GM13976 (cell line): ENCODE measurements around the gene PKD1L1.

Source experiments
- DNase-seq: peaks from one replicate; pipeline ENCODE4 v3.0.0; 2012; ENCODE audit warnings: low spot score
- in situ Hi-C: fragments of 300-500 bp; cut with MboI; formaldehyde crosslinking; loops from one replicate; pipeline ENCODE4 v1.12.0; 2022; ENCODE audit warnings: low sequenced_read_pairs, mixed read lengths, inconsistent platforms; ENCODE audit not compliant: unreplicated experiment
- TF ChIP-seq, protein P1 (sequence below): IDR thresholded peaks from 2 replicates; pipeline ENCODE4 v1.5.1; 2012; ENCODE audit warnings: borderline replicate concordance, mild to moderate bottlenecking; ENCODE audit not compliant: insufficient read depth; ENCODE audit errors: extremely low read depth, missing control alignments, control extremely low read depth

The PKD1L1 gene

DNA sequence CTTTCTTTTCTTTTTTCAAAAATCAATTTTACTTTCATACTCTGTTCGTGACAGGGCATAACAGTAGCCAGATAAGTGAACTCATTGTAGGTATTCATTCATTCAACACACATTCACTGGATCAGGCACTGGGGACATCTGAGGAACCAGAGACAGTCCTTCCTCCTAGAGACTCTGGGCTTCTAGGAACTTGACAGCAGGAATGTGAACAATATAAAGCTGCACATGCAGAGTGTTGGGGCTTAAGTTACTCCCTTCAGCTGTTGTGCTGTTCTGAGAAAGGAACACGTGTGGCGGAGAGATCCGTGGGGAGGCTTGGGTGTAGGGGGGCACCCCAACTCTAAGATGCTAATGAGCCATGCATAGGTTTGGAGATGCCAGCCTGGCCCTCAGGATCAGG lies 120.4 kb downstream of the PKD1L1 start:
- TF ChIP-seq, protein P1, sequence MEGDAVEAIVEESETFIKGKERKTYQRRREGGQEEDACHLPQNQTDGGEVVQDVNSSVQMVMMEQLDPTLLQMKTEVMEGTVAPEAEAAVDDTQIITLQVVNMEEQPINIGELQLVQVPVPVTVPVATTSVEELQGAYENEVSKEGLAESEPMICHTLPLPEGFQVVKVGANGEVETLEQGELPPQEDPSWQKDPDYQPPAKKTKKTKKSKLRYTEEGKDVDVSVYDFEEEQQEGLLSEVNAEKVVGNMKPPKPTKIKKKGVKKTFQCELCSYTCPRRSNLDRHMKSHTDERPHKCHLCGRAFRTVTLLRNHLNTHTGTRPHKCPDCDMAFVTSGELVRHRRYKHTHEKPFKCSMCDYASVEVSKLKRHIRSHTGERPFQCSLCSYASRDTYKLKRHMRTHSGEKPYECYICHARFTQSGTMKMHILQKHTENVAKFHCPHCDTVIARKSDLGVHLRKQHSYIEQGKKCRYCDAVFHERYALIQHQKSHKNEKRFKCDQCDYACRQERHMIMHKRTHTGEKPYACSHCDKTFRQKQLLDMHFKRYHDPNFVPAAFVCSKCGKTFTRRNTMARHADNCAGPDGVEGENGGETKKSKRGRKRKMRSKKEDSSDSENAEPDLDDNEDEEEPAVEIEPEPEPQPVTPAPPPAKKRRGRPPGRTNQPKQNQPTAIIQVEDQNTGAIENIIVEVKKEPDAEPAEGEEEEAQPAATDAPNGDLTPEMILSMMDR: no peak
- in situ Hi-C loops: loop anchor here (10.0 kb wide), 1 partner anchor 563 kb away; no protein-coding TSS in a partner anchor
- no peak for DNase-seq

GRCh38 chr7:47827351-47827756 lies 120.9 kb downstream of the PKD1L1 start:
- TF ChIP-seq, protein P1: no peak
- in situ Hi-C loops: loop anchor here (10.0 kb wide), 1 partner anchor 563 kb away; no protein-coding TSS in a partner anchor
- DNase-seq: no peak

- DNase-seq: no peak
- in situ Hi-C loops: loop anchor here (10.0 kb wide), 1 partner anchor 562 kb away; no protein-coding TSS in a partner anchor
- TF ChIP-seq, protein P1: no peak
These were observed 121.5 kb downstream of the PKD1L1 start for GRCh38 chr7:47826754-47827153.

- no peak for DNase-seq
- in situ Hi-C loops: loop anchor here (25.0 kb wide), 1 partner anchor 382 kb away; no protein-coding TSS in a partner anchor
- TF ChIP-seq, protein P1: no peak
These were observed 128.7 kb downstream of the PKD1L1 start for GRCh38 chr7:47819607-47819920.

DNA sequence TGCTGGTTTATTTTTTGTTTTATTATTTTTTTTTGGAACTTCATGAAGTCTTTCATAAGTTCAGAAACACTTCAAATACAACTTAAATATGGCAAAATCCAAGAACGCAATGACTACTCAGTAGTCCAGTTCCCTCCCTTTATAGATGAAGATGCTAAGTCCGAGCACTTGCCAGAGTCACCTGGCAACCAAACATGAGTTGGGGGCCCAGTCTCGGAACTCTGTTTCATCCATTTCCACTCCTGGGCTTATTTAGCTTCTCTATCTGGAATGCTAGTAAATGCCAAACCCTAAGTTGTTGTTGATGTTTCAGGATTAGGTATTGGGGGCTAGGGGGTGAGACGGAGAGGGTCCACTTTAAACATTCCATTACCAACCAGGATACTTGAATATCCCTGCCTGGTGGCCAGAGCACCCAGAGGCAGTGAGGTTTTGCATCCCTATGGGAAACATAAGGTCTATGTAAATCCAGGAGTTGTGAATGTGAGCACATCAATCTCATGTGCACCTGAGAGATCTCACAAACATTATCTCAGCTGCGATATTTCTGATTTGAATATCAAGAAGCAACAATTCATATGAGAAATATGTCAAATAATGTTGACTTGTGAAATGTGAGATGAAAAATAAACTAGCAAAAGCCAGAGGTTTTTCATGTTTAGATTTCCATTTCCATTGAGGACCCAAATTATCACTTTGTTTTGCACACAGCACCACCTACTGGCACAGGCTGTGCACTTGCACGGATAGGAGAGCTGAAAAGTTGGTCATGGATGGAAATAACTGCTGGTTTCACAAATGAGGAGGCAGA lies 129.3 kb downstream of the PKD1L1 start:
- peak; percentile 70 for DNase-seq
- TF ChIP-seq, protein P1: peak; percentile 98
- in situ Hi-C loops: loop anchor here (25.0 kb wide), 1 partner anchor 382 kb away; no protein-coding TSS in a partner anchor

DNA sequence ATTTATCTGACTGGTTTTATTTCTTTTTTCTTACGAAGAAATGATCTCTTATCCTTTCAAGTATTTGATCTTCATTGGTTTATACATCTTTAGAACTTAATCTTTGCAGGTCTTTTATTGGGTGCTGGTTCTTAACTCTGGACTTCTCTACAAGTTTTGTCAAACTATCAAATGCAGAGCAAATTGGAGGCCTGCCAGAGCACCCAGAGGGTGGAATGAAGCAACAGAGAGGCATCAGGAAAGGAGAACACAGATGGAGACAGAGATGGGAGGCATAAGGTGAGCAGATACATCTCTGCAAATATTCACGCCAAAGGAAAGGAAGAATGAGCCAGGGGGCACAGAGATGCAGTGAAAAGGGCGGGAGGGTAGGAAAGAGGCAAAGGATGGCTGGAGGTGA lies 130.3 kb downstream of the PKD1L1 start:
- in situ Hi-C loops: loop anchor here (25.0 kb wide), 1 partner anchor 381 kb away; no protein-coding TSS in a partner anchor

More for the DNA sequence above, 130.3 kb downstream of the PKD1L1 start:
- no peak for DNase-seq
- TF ChIP-seq, protein P1: no peak
